DOHH2 (cell line): ENCODE results near the gene TIGD1.
"Not testable (repeated sequence)": the region's sequence is repeated elsewhere in the genome, so short reads cannot be mapped to it uniquely, and the experiment has no call there.

ENCODE experiments used
- CTCF ChIP-seq: fragments of 200-600 bp; sonication (generic); IDR thresholded peaks from one replicate; pipeline ENCODE4 v1.5.1; 2014; ENCODE audit warnings: antibody characterized with exemption, mild to moderate bottlenecking, low read depth, low read length; ENCODE audit not compliant: poor library complexity, severe bottlenecking
- EZH2phosphoT487 ChIP-seq: fragments of 200-600 bp; sonication (generic); IDR thresholded peaks from 2 replicates; pipeline ENCODE4 v1.6.1; 2017; ENCODE audit warnings: borderline replicate concordance, mild to moderate bottlenecking, antibody characterized with exemption, low read length, moderate library complexity, mixed read lengths

- TF ChIP-seq CTCF, EZH2phosphoT487: not testable (repeated sequence)
Measured at GRCh38 chr2:232570481-232570880, 20.1 kb upstream of the TIGD1 start.
